Measurements from ENCODE around the gene CNOT8. TPM values are rescaled to one million over a fixed set of nuclear protein-coding genes. Genes with fewer than 3 reads are reported as not detected.

The CNOT8 gene
- total and polyA plus RNA-seq, 9 of the 15 experiments (the other 6 are each of a cell fraction or from before 2014, with no cell fraction given), result 15.2 to 68.9 (median 52.1) TPM

- Histone ChIP-seq H3K27me3 (ENCODE audit: control insufficient read depth in 2 of 2, insufficient read depth in 2 of 2, low read length in 2 of 2) (no peaks in the 10 kb centered on the region), H3K9me1 (ENCODE audit: control insufficient read depth, insufficient read depth, low read length) (no peaks in the 10 kb centered on the region), H3K4me3 (no peak overlapping the region), H2AFZ (ENCODE audit: low read depth, low read length) (no peak overlapping the region), H3K4me1 (replicated peaks in 1 of 2; ENCODE audit: control insufficient read depth in 2 of 2, insufficient read depth in 2 of 2, low read length in 2 of 2) (no peaks in the 10 kb centered on the region), H3K9me3 (replicated peaks; ENCODE audit: control insufficient read depth, insufficient read depth, low read depth, low read length) (no peaks in the 10 kb centered on the region), H4K20me1 (replicated peaks; ENCODE audit: control insufficient read depth, insufficient read depth, low read length) (no peaks in the 10 kb centered on the region; the same call in 1 of the 2 replicates), H3K27ac (ENCODE audit: extremely low read depth, low read depth, low read length) (no peak overlapping the region), H3K4me2 (ENCODE audit: insufficient read depth, low read length) (no peak overlapping the region), H3K36me3 (ENCODE audit: control insufficient read depth, insufficient read depth, low read length) (peaks cover 98% of the 10 kb centered on the region), H3K79me2 (ENCODE audit: control insufficient read depth, insufficient read depth, low read length) (no peaks in the 10 kb centered on the region), H3K9ac (ENCODE audit: insufficient read depth in 1 of 2, low read depth in 2 of 2, low read length in 2 of 2) (no peak overlapping the region)
- POLR2A ChIA-PET, result interaction anchor here (1.1 to 1.2 kb wide), 2 partner anchors 10 to 16 kb away, joined by 3 read pairs; no protein-coding TSS in a partner anchor
- no TSS peak for BruUV-seq (replicated peaks)
- intact Hi-C loops (cut with micrococcal nuclease) (no loop called here), in situ Hi-C loops (cut with MboI) (no loop called here)
- CTCF ChIA-PET (ENCODE audit: low intra/inter-chr PET ratio), result interaction anchor here (0.6 kb wide), 1 partner anchor 11 kb away, joined by 3 read pairs; no protein-coding TSS in a partner anchor
- ATAC-seq, result no peak
- no peak for DNase-seq (ENCODE audit: extremely low read depth in 1 of 4, low spot score in 3 of 4)
- no peak for FAIRE-seq
- no peak for TF ChIP-seq MAX (CRISPR knock-in tag; IDR thresholded peaks at IDR 0.05)
- no peak for TF ChIP-seq ZNF717 (CRISPR knock-in tag; IDR thresholded peaks at IDR 0.05)
- TF ChIP-seq ZNF589 (CRISPR knock-in tag; IDR thresholded peaks at IDR 0.05; ENCODE audit: low read depth), result no peak
- TF ChIP-seq SRSF9 (IDR thresholded peaks at IDR 0.05; ENCODE audit: borderline replicate concordance, low read depth, low read length), result no peak
- no peak for TF ChIP-seq ZKSCAN8 (CRISPR knock-in tag; IDR thresholded peaks at IDR 0.05)
- TF ChIP-seq ZNF586 (CRISPR knock-in tag; conservative IDR thresholded peaks at IDR 0.05), result no peak
- no peak for TF ChIP-seq POLR2AphosphoS5 (IDR thresholded peaks at IDR 0.05; ENCODE audit: control insufficient read depth, insufficient read depth, low read depth, low read length)
- TF ChIP-seq SNIP1 (IDR thresholded peaks at IDR 0.05; ENCODE audit: low read depth), result no peak
- no peak for TF ChIP-seq SREBF1 (IDR thresholded peaks at IDR 0.05; ENCODE audit: borderline replicate concordance, low read depth, low read length)
- TF ChIP-seq IRF2 (CRISPR knock-in tag; IDR thresholded peaks at IDR 0.05), result no peak
- no peak for TF ChIP-seq GTF3C2 (IDR thresholded peaks at IDR 0.05; ENCODE audit: borderline replicate concordance, extremely low read depth, insufficient read length)
- TF ChIP-seq MAZ (CRISPR knock-in tag; conservative IDR thresholded peaks at IDR 0.05 in 1 of 2, IDR thresholded peaks at IDR 0.05 in 1 of 2), result no peak
- no peak for TF ChIP-seq POLR2AphosphoS2 (IDR thresholded peaks at IDR 0.05; ENCODE audit: low read length)
- TF ChIP-seq THRAP3 (IDR thresholded peaks at IDR 0.05; ENCODE audit: borderline replicate concordance), result no peak
- no peak for TF ChIP-seq MAFG (tag; conservative IDR thresholded peaks at IDR 0.05)
- no peak for TF ChIP-seq HDAC1 (IDR thresholded peaks at IDR 0.05)
- TF ChIP-seq SFPQ (IDR thresholded peaks at IDR 0.05; ENCODE audit: low read depth, low read length), result no peak
- no peak for TF ChIP-seq MCM2 (IDR thresholded peaks at IDR 0.05; ENCODE audit: low read depth)
- 89% methylated on average over 6 of the region's 6 CpGs for WGBS (ENCODE audit: insufficient coverage, low coverage, missing lambda C conversion rate)
Observed at GRCh38 chr5:154901913-154902312, 43.5 kb downstream of the CNOT8 start.
